ENCODE data around the gene NADK2.

GRCh38 chr5:36276864-36277263 is 35.1 kb upstream of the NADK2 start:
- TF ChIP-seq, protein P1, sequence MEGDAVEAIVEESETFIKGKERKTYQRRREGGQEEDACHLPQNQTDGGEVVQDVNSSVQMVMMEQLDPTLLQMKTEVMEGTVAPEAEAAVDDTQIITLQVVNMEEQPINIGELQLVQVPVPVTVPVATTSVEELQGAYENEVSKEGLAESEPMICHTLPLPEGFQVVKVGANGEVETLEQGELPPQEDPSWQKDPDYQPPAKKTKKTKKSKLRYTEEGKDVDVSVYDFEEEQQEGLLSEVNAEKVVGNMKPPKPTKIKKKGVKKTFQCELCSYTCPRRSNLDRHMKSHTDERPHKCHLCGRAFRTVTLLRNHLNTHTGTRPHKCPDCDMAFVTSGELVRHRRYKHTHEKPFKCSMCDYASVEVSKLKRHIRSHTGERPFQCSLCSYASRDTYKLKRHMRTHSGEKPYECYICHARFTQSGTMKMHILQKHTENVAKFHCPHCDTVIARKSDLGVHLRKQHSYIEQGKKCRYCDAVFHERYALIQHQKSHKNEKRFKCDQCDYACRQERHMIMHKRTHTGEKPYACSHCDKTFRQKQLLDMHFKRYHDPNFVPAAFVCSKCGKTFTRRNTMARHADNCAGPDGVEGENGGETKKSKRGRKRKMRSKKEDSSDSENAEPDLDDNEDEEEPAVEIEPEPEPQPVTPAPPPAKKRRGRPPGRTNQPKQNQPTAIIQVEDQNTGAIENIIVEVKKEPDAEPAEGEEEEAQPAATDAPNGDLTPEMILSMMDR (IDR thresholded peaks at IDR 0.05): no peak
- no peak for TF ChIP-seq POLR2A (IDR thresholded peaks at IDR 0.05)

All from heart left ventricle (tissue), 13 donors.